Stomach (tissue), 9 donors: ENCODE results near the gene DNAAF1. TPM values are rescaled to one million over a fixed set of nuclear protein-coding genes. Genes with fewer than 3 reads are reported as not detected.

ENCODE experiments used
- DNase-seq, 2 donors: peaks; one replicate each; pipeline versions ENCODE4 v3.0.0 to v3.0.0-alpha.2; 2013 to 2019
- H3K27ac ChIP-seq, 5 donors: fragments of 200-600 bp in 4 of 5; sonication (generic) in 4 of 5; one replicate each; pipeline ENCODE4 v1.5.1; 2013 to 2019; ENCODE audit warnings: mild to moderate bottlenecking in 1 of 5, moderate library complexity in 1 of 5
- H3K27me3 ChIP-seq, 3 donors: fragments of 200-600 bp; sonication (generic); one replicate each; pipeline ENCODE4 v1.5.1; 2017 to 2019; ENCODE audit warnings: mixed run types in 1 of 3
- H3K36me3 ChIP-seq, 4 donors: fragments of 200-600 bp; sonication (generic); 1 replicate in 3 of 4; 2 replicates in 1 of 4; pipeline ENCODE4 v1.5.1; 2016 to 2019
- H3K4me1 ChIP-seq, 4 donors: fragments of 200-600 bp; sonication (generic); one replicate each; pipeline ENCODE4 v1.5.1; 2016 to 2019
- H3K4me3 ChIP-seq, 4 donors: fragments of 200-600 bp; sonication (generic) in 3 of 4; one replicate each; pipeline ENCODE4 v1.5.1; 2016 to 2019; ENCODE audit warnings: mild to moderate bottlenecking in 1 of 4
- H3K9me3 ChIP-seq, 4 donors: fragments of 200-600 bp; sonication (generic); one replicate each; pipeline ENCODE4 v1.5.1; 2016 to 2019
- CTCF ChIP-seq, 7 experiments: fragments of 450-650 bp in 4 of 7; fragments of 200-600 bp in 3 of 7; sonication (generic) in 3 of 7; IDR thresholded peaks; one replicate each; pipeline ENCODE4 v1.5.1; 2016 to 2019; ENCODE audit warnings: antibody characterized with exemption in 7 of 7, control low read depth in 2 of 7, mild to moderate bottlenecking in 1 of 7
- EP300 ChIP-seq: sonication (generic); formaldehyde crosslinking; IDR thresholded peaks from one replicate; pipeline ENCODE4 v1.6.1; 2017; ENCODE audit warnings: antibody characterized with exemption
- POLR2A ChIP-seq, 4 donors: fragments of 450-650 bp; IDR thresholded peaks; one replicate each; pipeline ENCODE4 v1.6.1; 2016; ENCODE audit warnings: antibody characterized with exemption in 4 of 4, control low read depth in 2 of 4, mild to moderate bottlenecking in 1 of 4, moderate library complexity in 1 of 4
- POLR2AphosphoS5 ChIP-seq, 3 donors: sonication (generic); formaldehyde crosslinking; IDR thresholded peaks; one replicate each; pipeline ENCODE4 v1.6.1; 2016; ENCODE audit warnings: antibody characterized with exemption in 3 of 3
- WGBS, 5 donors: extraction: QIAGEN DNeasy Blood & Tissue Kit in 3 of 5; methylation state at CpG; one replicate each; pipeline versions ENCODE4 v1.1.5 to v1.1.7; 2013 to 2018; 5-methylcytosine and 5-hydroxymethylcytosine counted together
- intact Hi-C: fragments of 100-400 bp; cut with DNase I; formaldehyde crosslinking; loops from one replicate; pipeline ENCODE4 v1.15.1; 2023; ENCODE audit warnings: low total_unique reads
- polyA plus RNA-seq, 3 donors: library from polyadenylated mRNA; stranded (reverse); fragments of 200-250 nt; gene quantifications; one replicate each; pipeline ENCODE4 v1.2.3, GENCODE V29; 2013
- total RNA-seq, 5 donors: library from RNA; depleted of rRNA; stranded (reverse); fragments of >200 nt; gene quantifications; one replicate each; pipeline versions ENCODE4 v1.1.0 to v1.2.3, GENCODE V29; 2014 to 2016
- donor health status: healthy with polysubstance abuse.
- donor health status: Bipolar disorder and iron deficiency.
- donor health status: healthy.

Gene DNAAF1
- total and polyA plus RNA-seq, 8 donors: 0.37 to 11.4 (median 1.4) TPM; not detected in 3

GRCh38 chr16:84169765-84170310 lies 24.7 kb downstream of the DNAAF1 start:
- H3K4me1 ChIP-seq: peaks cover 0 to under 1% (median under 1%) of the 10 kb centered on the region in 4 donors
- no peaks in the 10 kb centered on the region for H3K9me3 ChIP-seq
- no peak for DNase-seq
- 68 to 78% (median 74%) methylated on average over 11 of the region's 11 CpGs for WGBS, 5 donors
- H3K4me3 ChIP-seq: no peak overlapping the region
- intact Hi-C loops: no loop called here
- H3K36me3 ChIP-seq: no peaks in the 10 kb centered on the region
- no peak overlapping the region for H3K27ac ChIP-seq
- TF ChIP-seq POLR2A (IDR thresholded peaks at IDR 0.05): no peak
- TF ChIP-seq CTCF (IDR thresholded peaks at IDR 0.05): no peak
- TF ChIP-seq POLR2AphosphoS5 (IDR thresholded peaks at IDR 0.05): no peak
- no peak for TF ChIP-seq EP300
- H3K27me3 ChIP-seq: peaks cover 0 to 28% (median 0%) of the 10 kb centered on the region in 3 donors

- H3K9me3 ChIP-seq: no peaks in the 10 kb centered on the region
- peaks cover 23 to 39% (median 31%) of the 10 kb centered on the region in 4 donors for H3K4me1 ChIP-seq
- peaks cover 12 to 17% (median 16%) of the 10 kb centered on the region in 4 donors for H3K36me3 ChIP-seq
- peaks cover 0 to 8% (median 0%) of the 10 kb centered on the region in 3 donors for H3K27me3 ChIP-seq
- DNase-seq: no peak
- WGBS, 5 donors: 40 to 68% (median 59%) methylated on average over 11 of the region's 11 CpGs
- no peak for TF ChIP-seq CTCF (IDR thresholded peaks at IDR 0.05)
- TF ChIP-seq POLR2AphosphoS5 (IDR thresholded peaks at IDR 0.05): no peak
- TF ChIP-seq EP300: no peak
- no peak for TF ChIP-seq POLR2A (IDR thresholded peaks at IDR 0.05)
- H3K4me3 ChIP-seq: no peak overlapping the region
- intact Hi-C loops: no loop called here
- no peak overlapping the region for H3K27ac ChIP-seq
Observed at GRCh38 chr16:84174396-84174795, 29.3 kb downstream of the DNAAF1 start.

GRCh38 chr16:84175350-84176081 lies 30.4 kb downstream of the DNAAF1 start:
- Histone ChIP-seq H3K27ac (peak overlapping the region in 3 of 5 donors; percentile 70 to 82 (median 80)), H3K4me3 (no peak overlapping the region), H3K9me3 (no peaks in the 10 kb centered on the region), H3K4me1 (peaks cover 23 to 39% (median 31%) of the 10 kb centered on the region in 4 donors), H3K36me3 (peaks cover 22 to 29% (median 28%) of the 10 kb centered on the region in 4 donors), H3K27me3 (no peaks in the 10 kb centered on the region)
- intact Hi-C loops: no loop called here
- DNase-seq: peak; percentile 55 to 72
- TF ChIP-seq CTCF (IDR thresholded peaks at IDR 0.05) (peak in 5 of 7 experiments; percentile 57 to 91 (median 71)), EP300 (no peak), POLR2AphosphoS5 (IDR thresholded peaks at IDR 0.05) (peak in 1 of 3 donors; percentile 38)
- WGBS, 5 donors: 25 to 55% (median 37%) methylated on average over 10 of the region's 10 CpGs

DNA sequence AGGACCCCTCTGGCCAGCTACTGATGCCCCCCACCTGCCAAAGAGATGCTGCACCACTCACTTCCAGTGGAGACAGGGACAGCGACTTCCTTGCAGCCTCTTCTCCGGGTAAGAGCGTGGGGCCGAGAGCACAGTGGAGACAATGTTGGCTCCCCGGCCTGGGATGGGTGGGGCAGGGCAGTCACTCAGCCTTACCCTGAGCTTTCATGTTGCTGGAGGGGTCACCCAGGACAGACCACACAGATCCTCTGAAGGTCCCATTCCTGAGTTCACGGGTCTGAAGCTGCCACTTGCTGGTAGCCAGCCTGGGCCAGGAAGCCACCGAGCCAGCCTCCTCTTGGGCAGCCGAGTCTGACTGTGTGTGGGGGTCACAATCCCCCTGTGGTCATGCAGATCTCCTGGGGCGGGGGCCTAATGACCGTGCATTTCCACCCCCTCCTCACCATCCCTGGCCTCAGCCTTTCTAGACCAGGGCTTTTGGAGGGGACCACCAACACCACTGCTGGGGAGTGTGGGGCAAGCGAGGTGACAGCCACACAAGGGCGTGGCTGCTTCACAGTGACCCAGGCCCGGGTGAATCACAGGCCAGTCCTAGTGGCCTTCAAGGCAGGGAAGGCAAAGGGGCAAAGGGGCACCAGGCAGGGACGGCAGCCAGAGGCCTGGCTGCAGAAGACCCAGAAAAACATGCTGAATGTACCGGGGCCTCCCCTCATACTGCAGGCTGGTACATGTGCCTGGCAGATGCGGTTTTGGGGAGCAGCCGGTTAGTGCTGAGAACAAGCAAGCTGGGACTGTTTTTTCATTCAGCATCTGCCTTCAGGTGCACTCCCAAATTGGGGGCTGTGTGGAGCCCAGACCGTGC lies 31.3 kb downstream of the DNAAF1 start:
- 50 to 56% (median 53%) methylated on average over 6 to 18 of the region's 18 CpGs for WGBS, 5 donors
- peak overlapping the region; percentile 3 to 82 (median 70) for H3K27ac ChIP-seq
- intact Hi-C loops: no loop called here

More for the DNA sequence above, 31.3 kb downstream of the DNAAF1 start:
- H3K4me1 ChIP-seq: peaks cover 23 to 39% (median 31%) of the 10 kb centered on the region in 4 donors
- H3K4me3 ChIP-seq: no peak overlapping the region
- no peak for TF ChIP-seq EP300
- TF ChIP-seq POLR2A (IDR thresholded peaks at IDR 0.05): no peak
- no peak for TF ChIP-seq POLR2AphosphoS5 (IDR thresholded peaks at IDR 0.05)
- no peak for TF ChIP-seq CTCF (IDR thresholded peaks at IDR 0.05)
- no peak for DNase-seq
- no peaks in the 10 kb centered on the region for H3K9me3 ChIP-seq
- peaks cover 31 to 38% (median 37%) of the 10 kb centered on the region in 4 donors for H3K36me3 ChIP-seq
- no peaks in the 10 kb centered on the region for H3K27me3 ChIP-seq
